Liver (tissue), 9 donors: ENCODE data around the gene NSD1. TPM values are rescaled to one million over a fixed set of nuclear protein-coding genes. Genes with fewer than 3 reads are reported as not detected.

Experiments
- DNase-seq: peaks from one replicate; pipeline ENCODE4 v3.0.0-alpha.2; 2017; ENCODE audit warnings: low spot score
- H3K27ac ChIP-seq, 2 donors: one replicate each; pipeline ENCODE4 v1.7.0; 2013; ENCODE audit warnings: inconsistent platforms in 2 of 2, low read length in 2 of 2, control low read depth in 1 of 2, low read depth in 1 of 2, mild to moderate bottlenecking in 1 of 2
- H3K27me3 ChIP-seq, 4 donors: one replicate each; pipeline versions ENCODE4 v1.6.1 to v1.7.0; 2013; ENCODE audit warnings: low read length in 3 of 4, inconsistent platforms in 1 of 4, mild to moderate bottlenecking in 1 of 4, moderate library complexity in 1 of 4; ENCODE audit not compliant: control insufficient read depth in 4 of 4, insufficient read depth in 4 of 4
- H3K36me3 ChIP-seq, 4 donors: one replicate each; pipeline versions ENCODE4 v1.6.1 to v1.7.0; 2013; ENCODE audit warnings: low read length in 3 of 4, mild to moderate bottlenecking in 3 of 4, low read depth in 1 of 4, moderate library complexity in 1 of 4; ENCODE audit not compliant: control insufficient read depth in 4 of 4, insufficient read depth in 3 of 4
- H3K4me1 ChIP-seq, 4 donors: one replicate each; pipeline versions ENCODE4 v1.6.1 to v1.7.0; 2013; ENCODE audit warnings: low read length in 3 of 4, mild to moderate bottlenecking in 3 of 4, moderate library complexity in 1 of 4; ENCODE audit not compliant: control insufficient read depth in 4 of 4, insufficient read depth in 4 of 4
- H3K4me3 ChIP-seq, 3 donors: one replicate each; pipeline versions ENCODE4 v1.6.1 to v1.7.0; 2013; ENCODE audit warnings: low read length in 3 of 3, control low read depth in 1 of 3, low read depth in 1 of 3, mild to moderate bottlenecking in 1 of 3
- H3K9ac ChIP-seq, 2 donors: one replicate each; pipeline ENCODE4 v1.7.0; 2013; ENCODE audit warnings: low read length in 2 of 2, mild to moderate bottlenecking in 2 of 2, moderate library complexity in 2 of 2, control low read depth in 1 of 2, low read depth in 1 of 2
- H3K9me3 ChIP-seq, 4 donors: one replicate each; pipeline versions ENCODE4 v1.6.1 to v1.7.0; 2013; ENCODE audit warnings: low read length in 3 of 4; ENCODE audit not compliant: control insufficient read depth in 4 of 4
- EGR1 ChIP-seq, 2 donors: IDR thresholded peaks; 2 replicates each; pipeline ENCODE4 v1.6.1; 2016 to 2018; ENCODE audit warnings: antibody characterized with exemption in 2 of 2, low read depth in 2 of 2
- FOXA1 ChIP-seq: IDR thresholded peaks from 2 replicates; pipeline ENCODE4 v1.6.1; 2016; ENCODE audit warnings: antibody characterized with exemption
- FOXA2 ChIP-seq: IDR thresholded peaks from 2 replicates; pipeline ENCODE4 v1.6.1; 2016; ENCODE audit warnings: antibody characterized with exemption
- GABPA ChIP-seq, 2 donors: IDR thresholded peaks in 1 of 2; conservative IDR thresholded peaks in 1 of 2; 2 replicates each; pipeline ENCODE4 v1.6.1; 2016; ENCODE audit warnings: antibody characterized with exemption in 2 of 2, mild to moderate bottlenecking in 1 of 2, moderate library complexity in 1 of 2
- HNF4A ChIP-seq, 2 donors: conservative IDR thresholded peaks; 2 replicates each; pipeline ENCODE4 v1.6.1; 2016; ENCODE audit warnings: antibody characterized with exemption in 2 of 2, mild to moderate bottlenecking in 2 of 2
- HNF4G ChIP-seq: IDR thresholded peaks from 2 replicates; pipeline ENCODE4 v1.6.1; 2016; ENCODE audit warnings: antibody characterized with exemption
- JUND ChIP-seq, 2 donors: IDR thresholded peaks; 2 replicates each; pipeline ENCODE4 v1.6.1; 2016; ENCODE audit warnings: antibody characterized with exemption in 2 of 2
- NR2F2 ChIP-seq: IDR thresholded peaks from 2 replicates; pipeline ENCODE4 v1.6.1; 2016; ENCODE audit warnings: antibody characterized with exemption
- RAD21 ChIP-seq, 2 donors: IDR thresholded peaks; 2 replicates each; pipeline ENCODE4 v1.6.1; 2016; ENCODE audit warnings: antibody characterized with exemption in 2 of 2, mild to moderate bottlenecking in 2 of 2
- RXRA ChIP-seq, 2 donors: IDR thresholded peaks; 2 replicates each; pipeline ENCODE4 v1.6.1; 2017 to 2018; ENCODE audit warnings: antibody characterized with exemption in 2 of 2, mild to moderate bottlenecking in 1 of 2
- SP1 ChIP-seq: IDR thresholded peaks from 2 replicates; pipeline ENCODE4 v1.6.1; 2018; ENCODE audit warnings: antibody characterized with exemption, mild to moderate bottlenecking
- TAF1 ChIP-seq: conservative IDR thresholded peaks from 2 replicates; pipeline ENCODE4 v1.6.1; 2016; ENCODE audit warnings: antibody characterized with exemption, mild to moderate bottlenecking
- YY1 ChIP-seq: IDR thresholded peaks from 2 replicates; pipeline ENCODE4 v1.6.1; 2016; ENCODE audit warnings: antibody characterized with exemption, mild to moderate bottlenecking
- WGBS: extraction: QIAGEN DNeasy Blood & Tissue Kit; methylation state at CpG from one replicate; pipeline ENCODE4 v1.1.7; 2013; 5-methylcytosine and 5-hydroxymethylcytosine counted together
- polyA plus RNA-seq, 2 donors: library from polyadenylated mRNA; stranded (reverse) in 1 of 2; unstranded in 1 of 2; fragments of 200-250 nt in 1 of 2; fragments of >200 nt in 1 of 2; fragmentation: Nextera tagmentation in 1 of 2; extraction: Ambion mirVana in 1 of 2; gene quantifications; one replicate each; pipeline versions ENCODE4 v1.2.1 to v1.2.3, GENCODE V29; 2013 to 2015
- total RNA-seq, 2 donors: library from RNA; depleted of rRNA; stranded (reverse); fragments of >200 nt; gene quantifications; one replicate each; pipeline ENCODE4 v1.2.3, GENCODE V29; 2014
- TF ChIP-seq, protein P1 (sequence below): IDR thresholded peaks from 2 replicates; pipeline ENCODE4 v1.6.1; 2016; ENCODE audit warnings: antibody characterized with exemption
- TF ChIP-seq, protein P2 (sequence below): IDR thresholded peaks from 2 replicates; pipeline ENCODE4 v1.6.1; 2016; ENCODE audit warnings: antibody characterized with exemption, mild to moderate bottlenecking
- TF ChIP-seq, protein P3 (sequence below): IDR thresholded peaks from 2 replicates; pipeline ENCODE4 v1.6.1; 2016; ENCODE audit warnings: antibody characterized with exemption
- TF ChIP-seq, protein P4 (sequence below): IDR thresholded peaks from 2 replicates; pipeline ENCODE4 v1.6.1; 2016; ENCODE audit warnings: antibody characterized with exemption
- TF ChIP-seq, protein P5 (sequence below): fragments of 150-350 bp; IDR thresholded peaks from 2 replicates; pipeline ENCODE4 v1.5.1; 2017; ENCODE audit warnings: improper control_type of control experiment, low read depth, low read length; ENCODE audit not compliant: missing input control
- donor health status: healthy.
- donor health status: healthy.
- donor health status: healthy.
- donor health status: healthy.
- donor health status: healthy.

The NSD1 gene
- total and polyA plus RNA-seq, 4 donors, result 5.3 to 34.1 (median 19.3) TPM

DNA sequence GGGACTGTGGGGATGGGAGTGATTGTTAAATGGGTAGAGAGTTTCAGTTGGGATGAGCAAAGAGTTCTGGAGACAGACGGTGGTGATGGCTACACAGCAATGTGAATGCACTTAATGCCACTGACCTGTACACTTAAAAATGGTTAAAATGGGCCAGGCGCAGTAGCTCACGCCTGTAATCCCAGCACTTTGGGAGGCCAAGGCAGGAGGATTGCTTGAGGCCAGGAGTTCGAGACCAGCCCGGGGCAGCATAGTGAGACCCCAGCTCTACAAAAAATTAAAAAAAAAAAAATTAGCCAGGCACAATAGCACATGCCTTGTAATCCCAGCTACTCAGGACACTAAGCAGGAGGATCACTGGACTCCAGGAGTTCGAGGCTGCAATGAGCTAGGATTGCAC, 210.2 kb downstream of the NSD1 start:
- no peak overlapping the region for H3K27ac ChIP-seq
- H3K4me1 ChIP-seq, result peaks cover 3 to 27% (median 16%) of the 10 kb centered on the region in 4 donors
- DNase-seq, result no peak
- H3K36me3 ChIP-seq, result peaks cover 5 to 16% (median 9%) of the 10 kb centered on the region in 4 donors
- WGBS, result 95% methylated on average over 6 of the region's 6 CpGs
- TF ChIP-seq RXRA (IDR thresholded peaks at IDR 0.05), result no peak
- TF ChIP-seq GABPA (IDR thresholded peaks at IDR 0.05 in 1 of 2, conservative IDR thresholded peaks at IDR 0.05 in 1 of 2), result no peak
- no peak for TF ChIP-seq HNF4G
- TF ChIP-seq JUND (IDR thresholded peaks at IDR 0.05), result no peak
- no peak overlapping the region for H3K9ac ChIP-seq
- no peaks in the 10 kb centered on the region for H3K27me3 ChIP-seq
- no peaks in the 10 kb centered on the region for H3K9me3 ChIP-seq
- no peak overlapping the region for H3K4me3 ChIP-seq

DNA sequence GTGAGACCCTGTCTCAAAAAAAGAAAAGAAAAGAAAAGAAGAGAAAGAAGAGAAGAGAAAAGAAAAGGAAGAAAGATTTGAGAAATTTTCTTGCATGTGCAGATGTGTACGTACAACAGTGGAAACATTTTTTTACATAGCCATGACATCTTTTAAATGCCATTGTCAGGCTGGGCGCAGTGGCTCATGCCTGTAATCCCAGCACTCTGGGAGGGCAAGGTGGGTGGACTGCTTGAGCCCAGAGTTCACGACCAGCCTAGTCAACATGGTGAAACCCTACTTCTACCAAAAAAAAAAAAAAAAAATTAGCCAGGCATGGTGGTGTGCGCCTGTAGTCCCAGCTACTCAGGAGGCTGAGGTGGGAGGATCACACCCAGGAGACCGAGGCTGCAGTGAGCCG, 211.3 kb downstream of the NSD1 start:
- H3K36me3 ChIP-seq, result peaks cover 4 to 16% (median 9%) of the 10 kb centered on the region in 4 donors
- WGBS, result 96% methylated on average over 6 of the region's 6 CpGs
- no peak overlapping the region for H3K27ac ChIP-seq
- no peak for DNase-seq
- no peaks in the 10 kb centered on the region for H3K27me3 ChIP-seq
- peaks cover 5 to 38% (median 25%) of the 10 kb centered on the region in 4 donors for H3K4me1 ChIP-seq
- no peak for TF ChIP-seq TAF1
- TF ChIP-seq, protein P1, sequence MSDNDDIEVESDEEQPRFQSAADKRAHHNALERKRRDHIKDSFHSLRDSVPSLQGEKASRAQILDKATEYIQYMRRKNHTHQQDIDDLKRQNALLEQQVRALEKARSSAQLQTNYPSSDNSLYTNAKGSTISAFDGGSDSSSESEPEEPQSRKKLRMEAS, result no peak
- no peak overlapping the region for H3K9ac ChIP-seq
- no peak overlapping the region for H3K4me3 ChIP-seq
- H3K9me3 ChIP-seq, result no peaks in the 10 kb centered on the region

DNA sequence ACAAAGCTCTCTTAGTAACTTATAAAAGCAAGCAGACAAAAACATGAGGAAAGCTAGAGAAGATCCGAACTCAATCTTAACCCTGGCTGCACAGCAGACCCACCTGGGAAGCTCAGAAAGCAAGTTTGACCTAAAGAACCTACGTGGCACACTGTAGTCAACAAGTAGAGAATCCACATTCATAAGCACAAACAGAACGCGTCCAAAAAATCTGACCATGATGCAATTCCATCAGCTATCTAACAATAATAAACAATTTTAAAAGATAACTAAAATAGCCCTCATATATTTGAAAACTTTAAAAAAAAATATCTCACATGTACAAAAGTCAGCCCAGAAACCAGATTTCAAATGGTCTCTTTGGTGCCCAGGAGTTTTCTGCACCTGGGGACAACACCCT, 213.2 kb downstream of the NSD1 start:
- DNase-seq, result no peak
- TF ChIP-seq RAD21 (IDR thresholded peaks at IDR 0.05) (no peak), GABPA (IDR thresholded peaks at IDR 0.05 in 1 of 2, conservative IDR thresholded peaks at IDR 0.05 in 1 of 2) (no peak), TAF1 (no peak), YY1 (no peak), FOXA2 (no peak), HNF4A (conservative IDR thresholded peaks at IDR 0.05) (no peak), SP1 (no peak), JUND (IDR thresholded peaks at IDR 0.05) (no peak), NR2F2 (no peak), EGR1 (IDR thresholded peaks at IDR 0.05; ENCODE audit: low read depth in 2 of 2) (no peak), FOXA1 (no peak), HNF4G (no peak)
- TF ChIP-seq, protein P2, sequence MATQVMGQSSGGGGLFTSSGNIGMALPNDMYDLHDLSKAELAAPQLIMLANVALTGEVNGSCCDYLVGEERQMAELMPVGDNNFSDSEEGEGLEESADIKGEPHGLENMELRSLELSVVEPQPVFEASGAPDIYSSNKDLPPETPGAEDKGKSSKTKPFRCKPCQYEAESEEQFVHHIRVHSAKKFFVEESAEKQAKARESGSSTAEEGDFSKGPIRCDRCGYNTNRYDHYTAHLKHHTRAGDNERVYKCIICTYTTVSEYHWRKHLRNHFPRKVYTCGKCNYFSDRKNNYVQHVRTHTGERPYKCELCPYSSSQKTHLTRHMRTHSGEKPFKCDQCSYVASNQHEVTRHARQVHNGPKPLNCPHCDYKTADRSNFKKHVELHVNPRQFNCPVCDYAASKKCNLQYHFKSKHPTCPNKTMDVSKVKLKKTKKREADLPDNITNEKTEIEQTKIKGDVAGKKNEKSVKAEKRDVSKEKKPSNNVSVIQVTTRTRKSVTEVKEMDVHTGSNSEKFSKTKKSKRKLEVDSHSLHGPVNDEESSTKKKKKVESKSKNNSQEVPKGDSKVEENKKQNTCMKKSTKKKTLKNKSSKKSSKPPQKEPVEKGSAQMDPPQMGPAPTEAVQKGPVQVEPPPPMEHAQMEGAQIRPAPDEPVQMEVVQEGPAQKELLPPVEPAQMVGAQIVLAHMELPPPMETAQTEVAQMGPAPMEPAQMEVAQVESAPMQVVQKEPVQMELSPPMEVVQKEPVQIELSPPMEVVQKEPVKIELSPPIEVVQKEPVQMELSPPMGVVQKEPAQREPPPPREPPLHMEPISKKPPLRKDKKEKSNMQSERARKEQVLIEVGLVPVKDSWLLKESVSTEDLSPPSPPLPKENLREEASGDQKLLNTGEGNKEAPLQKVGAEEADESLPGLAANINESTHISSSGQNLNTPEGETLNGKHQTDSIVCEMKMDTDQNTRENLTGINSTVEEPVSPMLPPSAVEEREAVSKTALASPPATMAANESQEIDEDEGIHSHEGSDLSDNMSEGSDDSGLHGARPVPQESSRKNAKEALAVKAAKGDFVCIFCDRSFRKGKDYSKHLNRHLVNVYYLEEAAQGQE, result no peak
- TF ChIP-seq, protein P3, sequence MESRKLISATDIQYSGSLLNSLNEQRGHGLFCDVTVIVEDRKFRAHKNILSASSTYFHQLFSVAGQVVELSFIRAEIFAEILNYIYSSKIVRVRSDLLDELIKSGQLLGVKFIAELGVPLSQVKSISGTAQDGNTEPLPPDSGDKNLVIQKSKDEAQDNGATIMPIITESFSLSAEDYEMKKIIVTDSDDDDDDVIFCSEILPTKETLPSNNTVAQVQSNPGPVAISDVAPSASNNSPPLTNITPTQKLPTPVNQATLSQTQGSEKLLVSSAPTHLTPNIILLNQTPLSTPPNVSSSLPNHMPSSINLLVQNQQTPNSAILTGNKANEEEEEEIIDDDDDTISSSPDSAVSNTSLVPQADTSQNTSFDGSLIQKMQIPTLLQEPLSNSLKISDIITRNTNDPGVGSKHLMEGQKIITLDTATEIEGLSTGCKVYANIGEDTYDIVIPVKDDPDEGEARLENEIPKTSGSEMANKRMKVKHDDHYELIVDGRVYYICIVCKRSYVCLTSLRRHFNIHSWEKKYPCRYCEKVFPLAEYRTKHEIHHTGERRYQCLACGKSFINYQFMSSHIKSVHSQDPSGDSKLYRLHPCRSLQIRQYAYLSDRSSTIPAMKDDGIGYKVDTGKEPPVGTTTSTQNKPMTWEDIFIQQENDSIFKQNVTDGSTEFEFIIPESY, result no peak
- TF ChIP-seq, protein P1, result no peak
- TF ChIP-seq, protein P4, sequence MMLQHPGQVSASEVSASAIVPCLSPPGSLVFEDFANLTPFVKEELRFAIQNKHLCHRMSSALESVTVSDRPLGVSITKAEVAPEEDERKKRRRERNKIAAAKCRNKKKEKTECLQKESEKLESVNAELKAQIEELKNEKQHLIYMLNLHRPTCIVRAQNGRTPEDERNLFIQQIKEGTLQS, result no peak
- TF ChIP-seq, protein P5, sequence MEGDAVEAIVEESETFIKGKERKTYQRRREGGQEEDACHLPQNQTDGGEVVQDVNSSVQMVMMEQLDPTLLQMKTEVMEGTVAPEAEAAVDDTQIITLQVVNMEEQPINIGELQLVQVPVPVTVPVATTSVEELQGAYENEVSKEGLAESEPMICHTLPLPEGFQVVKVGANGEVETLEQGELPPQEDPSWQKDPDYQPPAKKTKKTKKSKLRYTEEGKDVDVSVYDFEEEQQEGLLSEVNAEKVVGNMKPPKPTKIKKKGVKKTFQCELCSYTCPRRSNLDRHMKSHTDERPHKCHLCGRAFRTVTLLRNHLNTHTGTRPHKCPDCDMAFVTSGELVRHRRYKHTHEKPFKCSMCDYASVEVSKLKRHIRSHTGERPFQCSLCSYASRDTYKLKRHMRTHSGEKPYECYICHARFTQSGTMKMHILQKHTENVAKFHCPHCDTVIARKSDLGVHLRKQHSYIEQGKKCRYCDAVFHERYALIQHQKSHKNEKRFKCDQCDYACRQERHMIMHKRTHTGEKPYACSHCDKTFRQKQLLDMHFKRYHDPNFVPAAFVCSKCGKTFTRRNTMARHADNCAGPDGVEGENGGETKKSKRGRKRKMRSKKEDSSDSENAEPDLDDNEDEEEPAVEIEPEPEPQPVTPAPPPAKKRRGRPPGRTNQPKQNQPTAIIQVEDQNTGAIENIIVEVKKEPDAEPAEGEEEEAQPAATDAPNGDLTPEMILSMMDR, result no peak
- Histone ChIP-seq H3K9ac (no peak overlapping the region), H3K27me3 (no peaks in the 10 kb centered on the region), H3K9me3 (no peaks in the 10 kb centered on the region), H3K27ac (no peak overlapping the region), H3K4me1 (peaks cover 8 to 52% (median 37%) of the 10 kb centered on the region in 4 donors), H3K36me3 (peaks cover 2 to 11% (median 6%) of the 10 kb centered on the region in 4 donors), H3K4me3 (no peak overlapping the region)
- WGBS, result 45% methylated on average over 4 of the region's 4 CpGs
